ENCODE data around the gene ERCC1. TPM values are rescaled to one million over a fixed set of nuclear protein-coding genes. Genes with fewer than 3 reads are reported as not detected.

Gene ERCC1
- total and polyA plus RNA-seq, 2 of the 13 experiments (the other 11 are each of a cell fraction or from before 2014, with no cell fraction given), result 40.0 to 66.4 TPM

- no TSS peak for BruUV-seq (replicated peaks)
- WGBS (ENCODE audit: low lambda C conversion rate), result 8% methylated on average over 2 of the region's 2 CpGs
- H3K27ac ChIP-seq (ENCODE audit: extremely low read length, insufficient read depth, low read length), result no peak overlapping the region
Measured at GRCh38 chr19:45442408-45442777, 18.7 kb upstream of the ERCC1 start.

More at GRCh38 chr19:45442408-45442777, 18.7 kb upstream of the ERCC1 start:
- in situ Hi-C loops (cut with HindIII; ENCODE audit: extremely low pct_ligation_motif_present, low pct_unique_long_range_greater_than_20kb) (loop anchor here (5.0 kb wide), 1 partner anchor 35 kb away; no protein-coding TSS in a partner anchor), intact Hi-C loops (cut with micrococcal nuclease; ENCODE audit: unreplicated experiment) (no loop called here)
- FAIRE-seq (no peak), ATAC-seq (no peak), DNase-seq (ENCODE audit: low spot score) (no peak)
- TF ChIP-seq ZNF629 (CRISPR knock-in tag; conservative IDR thresholded peaks at IDR 0.05), result peak; percentile 96
- no peak for TF ChIP-seq NRL (CRISPR knock-in tag; IDR thresholded peaks at IDR 0.05; ENCODE audit: borderline replicate concordance)
- no peak for TF ChIP-seq ZFP36L2 (CRISPR knock-in tag; IDR thresholded peaks at IDR 0.05)
- TF ChIP-seq SALL2 (CRISPR knock-in tag; IDR thresholded peaks at IDR 0.05), result no peak
- TF ChIP-seq ZFY (CRISPR knock-in tag; IDR thresholded peaks at IDR 0.05), result no peak
- no peak for TF ChIP-seq CREB3 (CRISPR knock-in tag; IDR thresholded peaks at IDR 0.05)
- no peak for TF ChIP-seq SP5 (CRISPR knock-in tag; IDR thresholded peaks at IDR 0.05; ENCODE audit: borderline replicate concordance, low read depth)
- TF ChIP-seq SKIL (CRISPR knock-in tag; IDR thresholded peaks at IDR 0.05; ENCODE audit: borderline replicate concordance), result no peak
- TF ChIP-seq SSRP1 (CRISPR knock-in tag; IDR thresholded peaks at IDR 0.05), result no peak
- TF ChIP-seq CHD4 (IDR thresholded peaks at IDR 0.05; ENCODE audit: borderline replicate concordance, low read length), result peak; percentile 71; the same call in 1 of the 2 replicates
- no peak for TF ChIP-seq NFYB (CRISPR knock-in tag; IDR thresholded peaks at IDR 0.05)
- TF ChIP-seq ZMYM3 (CRISPR knock-in tag; IDR thresholded peaks at IDR 0.05), result peak; percentile 75
- no peak for TF ChIP-seq GABPA (IDR thresholded peaks at IDR 0.05; ENCODE audit: low read depth, low read length)
- TF ChIP-seq GABPA (CRISPR knock-in tag; IDR thresholded peaks at IDR 0.05; ENCODE audit: low read depth), result no peak
- no peak for TF ChIP-seq ZSCAN20 (CRISPR knock-in tag; IDR thresholded peaks at IDR 0.05; ENCODE audit: borderline replicate concordance)
- TF ChIP-seq ZNF33B (CRISPR knock-in tag; IDR thresholded peaks at IDR 0.05), result no peak
- Histone ChIP-seq H2AFZ (ENCODE audit: low read length) (no peak overlapping the region), H3K79me2 (ENCODE audit: insufficient read depth, low read length) (no peaks in the 10 kb centered on the region), H3K27me3 (ENCODE audit: control insufficient read depth in 1 of 2, insufficient read depth in 2 of 2, low read length in 2 of 2) (no peaks in the 10 kb centered on the region), H3K4me2 (ENCODE audit: low read depth, low read length) (no peak overlapping the region), H4K20me1 (ENCODE audit: insufficient read depth, low read length) (no peaks in the 10 kb centered on the region), H3K4me1 (ENCODE audit: insufficient read depth, low read length) (peaks cover 61% of the 10 kb centered on the region), H3K4me3 (replicated peaks in 1 of 3; ENCODE audit: insufficient read depth in 1 of 3, low read depth in 2 of 3, low read length in 3 of 3) (no peak overlapping the region), H3K36me3 (replicated peaks in 1 of 2; ENCODE audit: control insufficient read depth in 1 of 2, insufficient read depth in 2 of 2, low read length in 2 of 2) (no peaks in the 10 kb centered on the region), H3K9me3 (ENCODE audit: low read length) (no peaks in the 10 kb centered on the region), H3K9ac (ENCODE audit: insufficient read depth, low read depth, low read length) (no peak overlapping the region)
- POLR2A ChIA-PET, result no interaction called here
- CTCF ChIA-PET (ENCODE audit: low intra/inter-chr PET ratio, low total read pairs), result no interaction called here
